ENCODE data around the gene GRM1. TPM values are rescaled to one million over a fixed set of nuclear protein-coding genes. Genes with fewer than 3 reads are reported as not detected.

The GRM1 gene
- total RNA-seq, 4 donors from 2014 or later: under 0.01 to 0.19 TPM; not detected in 2

- TF ChIP-seq CTCF (IDR thresholded peaks at IDR 0.05): no peak
- no peak for TF ChIP-seq EP300 (IDR thresholded peaks at IDR 0.05)
- H3K4me1 ChIP-seq: no peaks in the 10 kb centered on the region
- H3K36me3 ChIP-seq: no peaks in the 10 kb centered on the region
- WGBS: 76% methylated on average over 6 of the region's 6 CpGs
- H3K4me3 ChIP-seq: no peak overlapping the region
- H3K27me3 ChIP-seq: no peaks in the 10 kb centered on the region
- no peak overlapping the region for H3K27ac ChIP-seq (replicated peaks in 1 of 4)
- no peak for DNase-seq (ENCODE audit: extremely low spot score)
- no peaks in the 10 kb centered on the region for H3K9me3 ChIP-seq
- intact Hi-C loops (cut with DNase I): no loop called here
Observed at GRCh38 chr6:146056506-146056905, 27.6 kb downstream of the GRM1 start.

- Histone ChIP-seq H3K4me3 (no peak overlapping the region), H3K4me1 (no peaks in the 10 kb centered on the region), H3K9me3 (no peaks in the 10 kb centered on the region), H3K27me3 (no peaks in the 10 kb centered on the region), H3K27ac (replicated peaks in 1 of 4) (no peak overlapping the region), H3K36me3 (no peaks in the 10 kb centered on the region)
- WGBS: 93% methylated on average over 2 of the region's 2 CpGs
- TF ChIP-seq EP300 (IDR thresholded peaks at IDR 0.05) (no peak), POLR2A (IDR thresholded peaks at IDR 0.05; ENCODE audit: low read depth) (no peak), POLR2AphosphoS5 (IDR thresholded peaks at IDR 0.05) (no peak), CTCF (IDR thresholded peaks at IDR 0.05) (no peak)
- DNase-seq (ENCODE audit: extremely low spot score): no peak
- intact Hi-C loops (cut with DNase I): no loop called here
Observed at GRCh38 chr6:146065690-146066089, 36.8 kb downstream of the GRM1 start.

GRCh38 chr6:146066506-146066905 lies 37.6 kb downstream of the GRM1 start:
- no peak overlapping the region for H3K27ac ChIP-seq (replicated peaks in 1 of 4)
- H3K4me1 ChIP-seq: no peaks in the 10 kb centered on the region
- TF ChIP-seq POLR2AphosphoS5 (IDR thresholded peaks at IDR 0.05): no peak
- 76% methylated on average over 1 of the region's 1 CpG for WGBS
- intact Hi-C loops (cut with DNase I): no loop called here
- no peak overlapping the region for H3K4me3 ChIP-seq
- H3K36me3 ChIP-seq: no peaks in the 10 kb centered on the region
- no peaks in the 10 kb centered on the region for H3K27me3 ChIP-seq
- no peak for DNase-seq (ENCODE audit: extremely low spot score)
- no peaks in the 10 kb centered on the region for H3K9me3 ChIP-seq

GRCh38 chr6:146071781-146072180 lies 42.9 kb downstream of the GRM1 start:
- no peaks in the 10 kb centered on the region for H3K4me1 ChIP-seq
- intact Hi-C loops (cut with DNase I): no loop called here
- 28% methylated on average over 2 of the region's 2 CpGs for WGBS
- no peaks in the 10 kb centered on the region for H3K9me3 ChIP-seq
- no peak overlapping the region for H3K27ac ChIP-seq (replicated peaks in 1 of 4)
- DNase-seq (ENCODE audit: extremely low spot score): no peak
- H3K27me3 ChIP-seq: no peaks in the 10 kb centered on the region
- H3K4me3 ChIP-seq: no peak overlapping the region
- TF ChIP-seq CTCF (IDR thresholded peaks at IDR 0.05) (no peak), EP300 (IDR thresholded peaks at IDR 0.05) (no peak)
- H3K36me3 ChIP-seq: no peaks in the 10 kb centered on the region

GRCh38 chr6:146077992-146078391 lies 49.1 kb downstream of the GRM1 start:
- TF ChIP-seq EP300 (IDR thresholded peaks at IDR 0.05) (no peak), POLR2A (IDR thresholded peaks at IDR 0.05; ENCODE audit: low read depth) (no peak), CTCF (IDR thresholded peaks at IDR 0.05) (no peak)
- DNase-seq (ENCODE audit: extremely low spot score): no peak
- intact Hi-C loops (cut with DNase I): no loop called here
- no peaks in the 10 kb centered on the region for H3K36me3 ChIP-seq
- H3K27me3 ChIP-seq: no peaks in the 10 kb centered on the region
- no peaks in the 10 kb centered on the region for H3K9me3 ChIP-seq
- H3K4me3 ChIP-seq: no peak overlapping the region
- no peak overlapping the region for H3K27ac ChIP-seq (replicated peaks in 1 of 4)
- WGBS: 82% methylated on average over 4 of the region's 4 CpGs
- H3K4me1 ChIP-seq: no peaks in the 10 kb centered on the region
